HG02571 (cell line): ENCODE data around the gene ARL6IP1.

Experiments
- ATAC-seq: cut with Tn5 transposase; IDR thresholded peaks from one replicate; pipeline ENCODE4 v1.9.1; 2021; ENCODE audit warnings: mild to moderate bottlenecking, moderate library complexity; ENCODE audit not compliant: unreplicated experiment

The ARL6IP1 gene

GRCh38 chr16:18801145-18801972 is at the start of gene ARL6IP1:
ARL6IP1 (minus strand) TSS chr16:18801549; CDS start chr16:18801466, 83 bp downstream.
- ATAC-seq, result peak; percentile 93

- ATAC-seq, result no peak
Observed at GRCh38 chr16:18846416-18846815, 45.1 kb upstream of the ARL6IP1 start.

- ATAC-seq, result no peak
Observed at GRCh38 chr16:18842565-18842964, 41.2 kb upstream of the ARL6IP1 start.

GRCh38 chr16:18841833-18842525 is 40.6 kb upstream of the ARL6IP1 start:
- ATAC-seq, result no peak

- ATAC-seq, result no peak
Observed at GRCh38 chr16:18839555-18839954, 38.2 kb upstream of the ARL6IP1 start.

- no peak for ATAC-seq
Observed at GRCh38 chr16:18836702-18837101, 35.4 kb upstream of the ARL6IP1 start.

- no peak for ATAC-seq
Observed at GRCh38 chr16:18834864-18835263, 33.5 kb upstream of the ARL6IP1 start.

GRCh38 chr16:18833707-18834505 is 32.6 kb upstream of the ARL6IP1 start:
- no peak for ATAC-seq

- ATAC-seq, result no peak
Observed at GRCh38 chr16:18832613-18833012, 31.3 kb upstream of the ARL6IP1 start.

- no peak for ATAC-seq
Observed at GRCh38 chr16:18832006-18832405, 30.7 kb upstream of the ARL6IP1 start.

- no peak for ATAC-seq
Observed at GRCh38 chr16:18829251-18829650, 27.9 kb upstream of the ARL6IP1 start.

- no peak for ATAC-seq
Observed at GRCh38 chr16:18827890-18828289, 26.5 kb upstream of the ARL6IP1 start.

GRCh38 chr16:18816286-18816685 is 14.9 kb upstream of the ARL6IP1 start:
- no peak for ATAC-seq

GRCh38 chr16:18811925-18812324 is 10.6 kb upstream of the ARL6IP1 start:
- no peak for ATAC-seq

- ATAC-seq, result no peak
Observed at GRCh38 chr16:18809165-18809564, 7.8 kb upstream of the ARL6IP1 start.

- no peak for ATAC-seq
Observed at GRCh38 chr16:18805257-18805773, 4.0 kb upstream of the ARL6IP1 start.

GRCh38 chr16:18804540-18804939 is 3.2 kb upstream of the ARL6IP1 start:
- no peak for ATAC-seq

GRCh38 chr16:18803569-18804462 is 2.5 kb upstream of the ARL6IP1 start:
- ATAC-seq, result no peak

GRCh38 chr16:18802767-18803343 is 1.5 kb upstream of the ARL6IP1 start:
- ATAC-seq, result no peak

GRCh38 chr16:18800775-18801144 is 589 bp downstream of the ARL6IP1 start:
- no peak for ATAC-seq
